A673 (cell line): ENCODE results near the gene ADRA2C.

Experiments
- EZH2 ChIP-seq: fragments of 200-600 bp; sonication (generic); IDR thresholded peaks from 2 replicates; pipeline ENCODE4 v1.6.1; 2017; ENCODE audit warnings: borderline replicate concordance, low read depth, mild to moderate bottlenecking, mixed read lengths, antibody characterized with exemption, low read length; ENCODE audit not compliant: poor library complexity, severe bottlenecking
- TF ChIP-seq, protein P1 (sequence below): fragments of 300-800, 200-600 bp; sonication (generic); conservative IDR thresholded peaks from 2 replicates; pipeline ENCODE4 v1.5.1; 2017; ENCODE audit warnings: low read depth, mild to moderate bottlenecking, antibody characterized with exemption, low read length, moderate library complexity, mixed read lengths

DNA sequence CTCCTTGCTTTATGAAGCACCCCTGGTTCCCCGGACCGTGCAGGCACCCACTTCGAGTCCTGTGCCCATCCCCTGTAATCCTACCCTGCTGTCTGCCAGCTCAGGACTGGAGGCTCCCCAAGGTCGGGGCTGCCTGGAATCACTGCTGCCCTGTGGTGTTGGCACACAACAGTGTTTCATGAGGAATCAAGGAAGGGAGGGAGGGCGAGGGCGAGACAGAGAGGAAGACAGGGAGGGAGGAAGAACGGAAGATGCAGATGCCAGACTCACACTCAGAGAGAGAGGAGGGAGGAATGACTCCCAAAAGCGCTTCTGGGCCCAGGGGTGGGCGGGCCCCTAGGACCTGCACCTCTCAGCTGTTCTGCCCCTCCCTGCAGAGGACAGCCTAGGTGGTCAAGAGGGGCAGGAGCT is 42.9 kb upstream of the ADRA2C start:
- TF ChIP-seq, protein P1, sequence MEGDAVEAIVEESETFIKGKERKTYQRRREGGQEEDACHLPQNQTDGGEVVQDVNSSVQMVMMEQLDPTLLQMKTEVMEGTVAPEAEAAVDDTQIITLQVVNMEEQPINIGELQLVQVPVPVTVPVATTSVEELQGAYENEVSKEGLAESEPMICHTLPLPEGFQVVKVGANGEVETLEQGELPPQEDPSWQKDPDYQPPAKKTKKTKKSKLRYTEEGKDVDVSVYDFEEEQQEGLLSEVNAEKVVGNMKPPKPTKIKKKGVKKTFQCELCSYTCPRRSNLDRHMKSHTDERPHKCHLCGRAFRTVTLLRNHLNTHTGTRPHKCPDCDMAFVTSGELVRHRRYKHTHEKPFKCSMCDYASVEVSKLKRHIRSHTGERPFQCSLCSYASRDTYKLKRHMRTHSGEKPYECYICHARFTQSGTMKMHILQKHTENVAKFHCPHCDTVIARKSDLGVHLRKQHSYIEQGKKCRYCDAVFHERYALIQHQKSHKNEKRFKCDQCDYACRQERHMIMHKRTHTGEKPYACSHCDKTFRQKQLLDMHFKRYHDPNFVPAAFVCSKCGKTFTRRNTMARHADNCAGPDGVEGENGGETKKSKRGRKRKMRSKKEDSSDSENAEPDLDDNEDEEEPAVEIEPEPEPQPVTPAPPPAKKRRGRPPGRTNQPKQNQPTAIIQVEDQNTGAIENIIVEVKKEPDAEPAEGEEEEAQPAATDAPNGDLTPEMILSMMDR: no peak
- no peak for TF ChIP-seq EZH2
